ENCODE measurements around the gene FZD7. TPM values are rescaled to one million over a fixed set of nuclear protein-coding genes. Genes with fewer than 3 reads are reported as not detected.

The FZD7 gene
- 4.1 and 5.0 TPM in 2 replicates for total RNA-seq (2012; rRNA removed)

DNA sequence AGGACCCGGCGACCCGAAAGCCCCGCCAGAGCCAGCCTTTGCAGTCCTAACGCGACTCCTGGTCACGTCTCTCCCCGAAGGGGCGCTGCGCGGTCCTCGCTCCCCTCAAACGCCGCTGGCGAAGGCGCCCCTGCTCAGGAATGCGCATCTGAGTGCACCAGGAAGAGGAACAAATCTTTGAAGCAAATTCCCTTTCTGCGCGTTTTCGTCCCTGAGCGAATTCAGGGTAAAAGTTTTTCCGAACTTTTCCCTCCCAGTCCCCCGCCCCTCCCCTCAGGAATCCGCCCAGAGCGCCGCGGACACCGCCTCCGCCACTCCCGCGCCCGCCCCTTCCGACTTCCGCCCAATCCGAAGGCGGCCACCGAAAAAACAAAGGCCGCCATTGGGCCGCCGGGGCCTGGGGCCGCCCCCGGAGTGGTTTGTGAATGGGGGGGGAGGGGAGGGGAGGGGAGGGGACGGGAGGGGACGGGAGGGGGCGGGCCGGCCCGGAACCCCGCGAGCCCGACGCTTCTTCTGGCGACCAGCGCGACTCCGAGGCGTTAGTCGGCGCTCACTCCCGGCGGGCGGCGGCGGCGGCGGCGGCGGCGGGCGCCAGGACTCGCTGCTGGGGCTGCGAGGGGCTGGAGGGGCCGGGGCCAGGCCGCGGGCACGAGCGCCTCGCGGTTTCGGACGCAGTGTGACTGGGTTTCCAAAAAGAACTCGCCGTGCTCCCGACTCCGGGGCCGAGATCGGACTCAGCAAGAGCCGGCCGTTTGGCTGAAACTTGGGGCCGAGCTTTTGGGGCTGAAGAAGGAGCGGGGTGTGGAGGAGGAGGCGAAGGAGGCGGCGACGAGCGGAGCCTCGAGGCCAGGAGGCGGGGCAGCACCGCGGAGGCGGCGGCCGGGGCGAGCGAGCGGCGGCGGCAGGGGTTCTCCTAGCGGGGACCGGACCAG is at the start of gene FZD7:
Gene FZD7, plus strand, starts transcription at position 539 of the 932 bp plus-strand sequence. CDS start 793 bp downstream, outside the sequence.
- H3K4me2 ChIP-seq (ENCODE audit: low read length) = peak within 1 kb of the TSS; percentile 98
- peaks cover 29% of the 10 kb centered on the region for H3K4me1 ChIP-seq (ENCODE audit: control insufficient read depth, insufficient read depth, low read length)
- peaks cover 5% of the 10 kb centered on the region for H3K36me3 ChIP-seq (ENCODE audit: insufficient read depth, low read length)
- peak within 1 kb of the TSS; percentile 89 for H3K9ac ChIP-seq (ENCODE audit: low read depth, low read length)
- H3K4me3 ChIP-seq (ENCODE audit: low read length) = peak within 1 kb of the TSS; percentile 85
- H3K9me3 ChIP-seq (replicated peaks; ENCODE audit: low read length) = no peaks in the 10 kb centered on the region
- H3K27me3 ChIP-seq (ENCODE audit: control insufficient read depth, insufficient read depth, low read length) = no peaks in the 10 kb centered on the region

DNA sequence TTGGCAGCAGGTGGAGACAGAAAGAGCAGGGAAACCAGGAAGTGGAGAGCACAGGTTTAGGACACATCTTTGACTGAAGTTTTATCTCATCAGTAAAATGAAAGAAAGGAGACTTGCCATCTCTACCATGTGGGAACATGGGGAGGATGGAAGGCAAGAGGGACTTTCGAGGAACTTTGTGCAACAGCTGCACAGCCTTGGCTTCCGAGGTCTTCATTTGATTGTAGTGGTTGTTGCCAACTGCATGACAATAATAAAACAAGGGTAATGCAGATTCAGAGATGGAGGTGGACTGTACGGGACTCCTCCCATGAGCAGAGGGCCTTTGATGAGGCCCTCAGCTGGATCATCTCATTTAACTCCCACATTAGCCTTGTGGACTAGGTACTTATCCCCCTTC is 49.3 kb upstream of the FZD7 start:
- Histone ChIP-seq H3K9me3 (replicated peaks; ENCODE audit: low read length) (no peaks in the 10 kb centered on the region), H3K9ac (ENCODE audit: low read depth, low read length) (no peak overlapping the region), H3K4me3 (ENCODE audit: low read length) (no peak overlapping the region), H3K27me3 (ENCODE audit: control insufficient read depth, insufficient read depth, low read length) (peaks cover 12% of the 10 kb centered on the region), H3K4me2 (ENCODE audit: low read length) (no peak overlapping the region), H3K4me1 (ENCODE audit: control insufficient read depth, insufficient read depth, low read length) (no peaks in the 10 kb centered on the region), H3K36me3 (ENCODE audit: insufficient read depth, low read length) (no peaks in the 10 kb centered on the region)

DNA sequence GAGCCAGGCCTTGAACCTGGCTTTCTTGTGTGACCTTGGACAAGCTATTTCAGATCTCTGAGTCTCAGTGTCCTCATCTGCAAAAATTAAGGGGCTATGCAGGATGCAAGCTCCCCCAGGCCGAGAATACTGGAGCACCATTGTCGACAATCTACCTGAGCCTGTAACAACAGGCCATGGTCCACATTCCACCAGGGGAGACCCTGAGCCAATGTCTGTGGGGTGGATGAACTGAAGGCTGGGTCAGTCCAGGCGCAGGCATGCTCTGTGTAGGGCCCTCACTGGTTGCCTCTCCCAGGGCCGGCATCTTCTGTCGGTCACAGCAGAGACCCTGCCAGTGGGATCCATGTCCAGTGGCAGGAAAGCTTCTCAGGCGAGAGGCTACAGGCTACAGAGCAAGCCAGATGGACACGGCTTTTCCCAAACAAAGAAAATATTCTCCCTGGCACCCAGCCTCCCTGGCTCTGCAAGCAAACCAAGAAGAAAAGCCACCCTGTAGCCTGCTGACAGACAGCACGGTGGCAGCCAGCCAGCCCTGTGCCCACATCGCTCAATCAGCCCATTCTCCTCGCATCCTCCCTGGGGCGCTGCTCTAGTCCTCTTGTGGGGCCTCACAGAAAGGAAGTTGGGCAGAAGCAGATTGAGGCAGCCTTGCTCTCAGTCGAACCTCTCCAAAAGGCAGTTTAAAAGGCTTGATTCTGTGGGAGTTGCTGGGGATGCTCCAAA is 48.7 kb upstream of the FZD7 start:
- Histone ChIP-seq H3K4me3 (ENCODE audit: low read length) (no peak overlapping the region), H3K36me3 (ENCODE audit: insufficient read depth, low read length) (no peaks in the 10 kb centered on the region), H3K4me2 (ENCODE audit: low read length) (no peak overlapping the region), H3K27me3 (ENCODE audit: control insufficient read depth, insufficient read depth, low read length) (peaks cover 12% of the 10 kb centered on the region), H3K9ac (ENCODE audit: low read depth, low read length) (no peak overlapping the region), H3K4me1 (ENCODE audit: control insufficient read depth, insufficient read depth, low read length) (no peaks in the 10 kb centered on the region), H3K9me3 (replicated peaks; ENCODE audit: low read length) (no peaks in the 10 kb centered on the region)

DNA sequence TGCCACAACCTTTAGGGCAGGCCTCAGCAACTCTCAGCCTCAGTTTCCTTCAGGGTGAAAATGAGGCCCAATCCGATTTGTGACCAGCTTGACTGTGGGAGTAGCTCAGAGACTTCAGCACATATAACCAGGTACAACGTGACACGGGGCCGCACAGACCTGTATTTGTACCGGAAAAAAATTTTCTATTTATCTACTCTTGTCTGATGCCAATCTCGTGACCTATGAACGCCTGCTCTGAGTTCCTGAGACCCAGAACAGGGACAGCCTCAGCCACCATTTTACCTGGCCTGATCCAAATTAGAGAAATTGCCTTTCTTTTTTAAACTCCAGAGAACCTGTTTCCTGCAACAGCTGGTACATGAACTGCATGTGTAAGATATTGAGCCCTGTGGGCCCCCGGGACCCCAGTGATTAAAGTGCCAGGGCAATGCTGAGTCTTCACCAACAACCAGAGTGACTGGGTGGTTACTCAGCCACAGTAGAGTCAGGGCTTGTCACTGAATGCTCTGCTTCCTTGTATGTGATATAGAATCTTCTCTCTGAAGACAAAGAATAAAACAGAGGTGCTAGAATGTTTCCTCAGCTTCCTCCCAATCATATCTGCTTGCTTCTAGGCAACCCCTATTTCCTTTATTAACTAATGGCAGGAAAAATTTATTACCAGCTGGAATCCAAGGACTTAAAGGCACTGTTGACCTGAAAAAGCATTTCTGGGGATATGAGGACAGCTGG is 47.8 kb upstream of the FZD7 start:
- Histone ChIP-seq H3K36me3 (ENCODE audit: insufficient read depth, low read length) (no peaks in the 10 kb centered on the region), H3K27me3 (ENCODE audit: control insufficient read depth, insufficient read depth, low read length) (peaks cover 12% of the 10 kb centered on the region), H3K9me3 (replicated peaks; ENCODE audit: low read length) (no peaks in the 10 kb centered on the region), H3K4me3 (ENCODE audit: low read length) (no peak overlapping the region), H3K4me1 (ENCODE audit: control insufficient read depth, insufficient read depth, low read length) (no peaks in the 10 kb centered on the region), H3K4me2 (ENCODE audit: low read length) (no peak overlapping the region), H3K9ac (ENCODE audit: low read depth, low read length) (no peak overlapping the region)

DNA sequence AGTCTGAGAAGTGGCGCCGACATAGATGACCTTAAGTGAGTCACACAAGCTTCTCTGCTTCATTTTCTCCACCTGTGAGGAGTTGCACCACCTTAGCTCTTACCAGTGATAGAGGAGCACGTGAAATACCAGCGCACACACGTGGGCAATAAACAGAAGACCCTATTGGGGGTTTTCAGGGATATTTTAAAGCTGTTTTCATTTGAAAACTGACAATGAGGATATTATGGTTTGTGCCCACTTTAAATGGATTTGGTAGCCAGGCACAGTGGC is 47.3 kb upstream of the FZD7 start:
- Histone ChIP-seq H3K9ac (ENCODE audit: low read depth, low read length) (no peak overlapping the region), H3K9me3 (replicated peaks; ENCODE audit: low read length) (no peaks in the 10 kb centered on the region), H3K36me3 (ENCODE audit: insufficient read depth, low read length) (no peaks in the 10 kb centered on the region), H3K4me3 (ENCODE audit: low read length) (no peak overlapping the region), H3K4me2 (ENCODE audit: low read length) (no peak overlapping the region), H3K4me1 (ENCODE audit: control insufficient read depth, insufficient read depth, low read length) (no peaks in the 10 kb centered on the region), H3K27me3 (ENCODE audit: control insufficient read depth, insufficient read depth, low read length) (peaks cover 8% of the 10 kb centered on the region)

DNA sequence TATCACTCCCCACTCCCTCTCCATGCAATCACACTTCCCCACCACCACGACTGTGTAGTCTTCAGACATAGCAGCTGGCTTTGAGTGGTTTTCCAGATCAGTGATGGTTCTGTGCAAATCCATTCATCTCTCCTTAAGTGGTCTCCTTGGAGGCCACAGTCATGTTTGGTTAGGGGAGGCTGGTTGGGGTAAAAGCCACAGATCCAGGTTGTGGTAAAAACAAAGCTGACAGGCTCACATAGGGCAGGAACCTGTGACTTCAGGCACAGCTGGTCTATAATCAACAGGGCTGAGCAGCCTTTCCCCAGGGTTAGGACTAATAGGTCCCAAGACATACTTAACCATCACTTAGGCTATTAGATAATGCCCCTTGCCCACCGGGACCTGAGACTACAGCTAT is 46.2 kb upstream of the FZD7 start:
- no peak overlapping the region for H3K9ac ChIP-seq (ENCODE audit: low read depth, low read length)
- H3K9me3 ChIP-seq (replicated peaks; ENCODE audit: low read length) = no peaks in the 10 kb centered on the region
- H3K4me1 ChIP-seq (ENCODE audit: control insufficient read depth, insufficient read depth, low read length) = no peaks in the 10 kb centered on the region
- no peaks in the 10 kb centered on the region for H3K27me3 ChIP-seq (ENCODE audit: control insufficient read depth, insufficient read depth, low read length)
- H3K36me3 ChIP-seq (ENCODE audit: insufficient read depth, low read length) = no peaks in the 10 kb centered on the region
- no peak overlapping the region for H3K4me3 ChIP-seq (ENCODE audit: low read length)
- H3K4me2 ChIP-seq (ENCODE audit: low read length) = no peak overlapping the region

DNA sequence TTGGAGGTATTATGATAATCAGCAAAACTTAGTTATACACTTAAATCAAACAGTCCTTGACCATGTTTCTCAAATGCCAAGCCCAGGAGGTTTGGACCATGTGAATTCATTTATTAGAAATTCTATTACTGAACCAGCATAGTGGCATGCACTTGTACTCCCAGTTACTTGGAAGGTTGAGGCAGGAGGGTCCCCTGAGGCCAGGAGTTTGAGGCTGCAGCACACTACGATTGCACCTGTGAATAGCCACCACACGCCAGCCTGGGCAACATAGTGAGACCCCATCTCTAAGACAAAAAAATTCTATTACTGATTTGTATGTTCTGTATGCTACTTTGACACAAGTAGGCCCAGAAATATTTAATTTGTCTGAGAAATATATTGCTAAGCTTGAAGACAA is 43.6 kb upstream of the FZD7 start:
- no peaks in the 10 kb centered on the region for H3K27me3 ChIP-seq (ENCODE audit: control insufficient read depth, insufficient read depth, low read length)
- H3K9me3 ChIP-seq (replicated peaks; ENCODE audit: low read length) = no peaks in the 10 kb centered on the region
- H3K36me3 ChIP-seq (ENCODE audit: insufficient read depth, low read length) = no peaks in the 10 kb centered on the region
- no peak overlapping the region for H3K9ac ChIP-seq (ENCODE audit: low read depth, low read length)
- H3K4me1 ChIP-seq (ENCODE audit: control insufficient read depth, insufficient read depth, low read length) = no peaks in the 10 kb centered on the region
- no peak overlapping the region for H3K4me2 ChIP-seq (ENCODE audit: low read length)
- H3K4me3 ChIP-seq (ENCODE audit: low read length) = no peak overlapping the region

DNA sequence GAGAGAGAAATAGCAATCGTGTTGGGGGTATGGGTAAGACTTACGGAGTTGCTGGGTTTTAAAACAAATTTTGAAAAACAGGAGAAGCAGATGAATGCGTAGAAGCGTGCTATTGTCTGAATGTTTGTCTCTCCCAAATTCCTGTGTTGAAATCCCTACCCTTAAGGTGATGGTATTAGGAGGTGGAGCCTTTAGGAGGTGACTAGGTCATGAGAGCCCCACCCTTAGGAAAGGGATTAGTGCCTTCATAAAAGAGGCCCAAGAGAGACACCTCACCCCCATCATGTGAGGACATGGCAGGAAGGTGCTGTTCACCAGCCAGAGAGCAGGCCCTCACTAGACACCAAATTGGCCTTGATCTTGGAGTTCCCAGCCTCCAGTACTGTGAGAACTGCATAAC is 40.7 kb upstream of the FZD7 start:
- Histone ChIP-seq H3K36me3 (ENCODE audit: insufficient read depth, low read length) (no peaks in the 10 kb centered on the region), H3K9ac (ENCODE audit: low read depth, low read length) (no peak overlapping the region), H3K27me3 (ENCODE audit: control insufficient read depth, insufficient read depth, low read length) (no peaks in the 10 kb centered on the region), H3K4me1 (ENCODE audit: control insufficient read depth, insufficient read depth, low read length) (no peaks in the 10 kb centered on the region), H3K9me3 (replicated peaks; ENCODE audit: low read length) (no peaks in the 10 kb centered on the region), H3K4me2 (ENCODE audit: low read length) (no peak overlapping the region), H3K4me3 (ENCODE audit: low read length) (no peak overlapping the region)

DNA sequence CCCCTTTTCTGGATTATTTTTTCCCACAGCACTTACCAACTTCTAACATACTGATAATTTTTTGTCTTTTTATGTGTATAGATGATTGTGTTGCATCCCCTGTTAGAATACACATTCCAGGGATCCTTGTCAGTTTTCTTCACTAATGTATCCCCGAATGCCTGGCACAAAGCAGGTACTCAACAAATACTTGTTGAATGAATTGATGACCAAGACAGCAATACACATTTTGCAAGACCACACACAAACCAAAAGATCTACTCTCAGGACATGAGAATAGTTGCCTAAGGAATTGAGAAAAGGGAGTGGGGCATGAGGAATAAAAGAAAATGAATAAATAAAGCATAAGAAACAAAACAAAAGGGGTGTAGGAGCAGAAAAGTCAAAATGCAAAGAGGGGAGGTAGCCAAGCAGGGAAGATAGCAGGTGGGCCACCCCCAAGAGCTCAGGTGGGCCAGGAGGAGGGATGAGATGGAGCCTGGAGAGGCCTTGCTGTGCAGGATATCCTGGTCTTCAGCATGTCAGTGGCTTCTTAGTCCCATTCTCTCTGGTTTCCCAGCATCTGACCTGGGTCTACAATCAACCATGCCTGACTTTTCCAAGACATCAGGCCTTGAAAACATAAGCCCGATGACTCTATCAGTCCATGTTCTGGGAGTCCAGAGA is 38.5 kb upstream of the FZD7 start:
- Histone ChIP-seq H3K4me1 (ENCODE audit: control insufficient read depth, insufficient read depth, low read length) (no peaks in the 10 kb centered on the region), H3K9ac (ENCODE audit: low read depth, low read length) (no peak overlapping the region), H3K9me3 (replicated peaks; ENCODE audit: low read length) (no peaks in the 10 kb centered on the region), H3K36me3 (ENCODE audit: insufficient read depth, low read length) (no peaks in the 10 kb centered on the region), H3K4me3 (ENCODE audit: low read length) (no peak overlapping the region), H3K4me2 (ENCODE audit: low read length) (no peak overlapping the region), H3K27me3 (ENCODE audit: control insufficient read depth, insufficient read depth, low read length) (no peaks in the 10 kb centered on the region)

DNA sequence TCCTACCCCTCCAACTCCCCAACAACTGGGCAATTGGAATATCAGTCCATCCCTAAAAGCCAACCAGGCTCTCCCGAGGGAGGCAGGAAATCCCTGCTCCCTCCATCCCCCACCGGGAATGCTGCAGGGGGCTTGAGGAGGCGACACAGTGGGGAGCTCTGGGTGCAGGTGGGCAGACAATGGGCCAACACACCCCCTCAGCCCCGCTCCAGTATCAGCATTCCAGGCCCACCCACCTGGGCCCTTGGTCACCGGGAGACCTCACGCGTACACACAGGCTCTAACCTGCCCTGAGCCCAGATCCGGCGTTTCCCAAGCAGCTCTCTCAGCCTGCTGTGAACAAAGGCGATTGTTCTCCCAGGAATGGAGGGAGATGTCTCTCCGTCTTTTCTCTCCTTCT is 37.6 kb upstream of the FZD7 start:
- Histone ChIP-seq H3K4me1 (ENCODE audit: control insufficient read depth, insufficient read depth, low read length) (no peaks in the 10 kb centered on the region), H3K4me3 (ENCODE audit: low read length) (no peak overlapping the region), H3K36me3 (ENCODE audit: insufficient read depth, low read length) (no peaks in the 10 kb centered on the region), H3K9me3 (replicated peaks; ENCODE audit: low read length) (no peaks in the 10 kb centered on the region), H3K4me2 (ENCODE audit: low read length) (no peak overlapping the region), H3K27me3 (ENCODE audit: control insufficient read depth, insufficient read depth, low read length) (no peaks in the 10 kb centered on the region), H3K9ac (ENCODE audit: low read depth, low read length) (no peak overlapping the region)

DNA sequence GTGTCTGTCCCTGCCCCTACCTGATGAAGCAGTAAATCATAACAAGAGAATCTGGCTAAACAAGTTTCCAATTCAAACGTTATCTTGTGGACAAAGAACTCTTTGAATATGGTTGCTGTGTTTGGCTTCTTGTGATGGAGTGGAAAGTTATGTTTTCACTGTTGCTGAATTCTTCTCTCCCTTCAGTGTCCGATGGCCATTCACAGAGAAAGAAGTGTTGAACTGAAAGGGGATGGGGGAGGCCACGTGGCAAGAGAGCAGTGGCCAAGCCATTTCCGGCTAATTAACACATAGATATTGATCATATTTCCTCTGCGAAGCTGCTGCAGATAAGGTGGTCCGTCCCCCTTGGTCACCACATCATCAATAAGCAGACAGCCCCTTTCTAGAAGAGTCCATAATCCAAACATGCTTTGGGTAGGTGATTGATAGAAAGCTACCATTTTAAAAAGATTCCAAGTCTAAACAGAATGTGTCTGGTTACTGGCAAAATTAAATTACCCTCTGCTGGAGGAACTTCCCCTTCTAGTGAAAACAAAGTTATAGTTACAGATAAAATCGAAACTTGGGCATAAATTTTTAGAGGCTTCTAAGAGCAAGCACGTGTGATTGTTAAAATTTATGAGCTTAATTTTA is 36.9 kb upstream of the FZD7 start:
- Histone ChIP-seq H3K4me2 (ENCODE audit: low read length) (no peak overlapping the region), H3K9ac (ENCODE audit: low read depth, low read length) (no peak overlapping the region), H3K27me3 (ENCODE audit: control insufficient read depth, insufficient read depth, low read length) (no peaks in the 10 kb centered on the region), H3K4me3 (ENCODE audit: low read length) (no peak overlapping the region), H3K9me3 (replicated peaks; ENCODE audit: low read length) (no peaks in the 10 kb centered on the region), H3K36me3 (ENCODE audit: insufficient read depth, low read length) (no peaks in the 10 kb centered on the region), H3K4me1 (ENCODE audit: control insufficient read depth, insufficient read depth, low read length) (no peaks in the 10 kb centered on the region)
